IMR-90 (cell line): ENCODE data around the gene NTSR2. TPM values are rescaled to one million over a fixed set of nuclear protein-coding genes. Genes with fewer than 3 reads are reported as not detected.

Experiments used
- ATAC-seq: fragments of 200-7000 bp; cut with Tn5 transposase; 2 replicates; pipeline ENCODE4 v1.9.1; 2020; ENCODE audit warnings: low read depth, mild to moderate bottlenecking, moderate library complexity
- BruUV-seq: library from RNA; stranded (reverse); fragments of 400-500 nt; replicated peaks from 2 replicates; lab custom pipeline; 2021; lab: Mats Ljungman, UMichigan
- CTCF ChIA-PET: fragments of 300-600 bp; formaldehyde crosslinking; extraction: SDS; loops from one replicate; lab custom pipeline; 2021; ENCODE audit warnings: antibody characterized with exemption; lab: Yijun Ruan, JAX
- POLR2A ChIA-PET: fragments of 300-600 bp; sonication (Branson Sonifier 250); formaldehyde crosslinking; loops from one replicate; lab custom pipeline; 2022; ENCODE audit warnings: antibody characterized with exemption; ENCODE audit not compliant: unreplicated experiment; lab: Charles Lee
- DNase-seq: peaks from one replicate; pipeline ENCODE4 v3.0.0; 2013
- H2AFZ ChIP-seq: replicated peaks from 2 replicates; pipeline ENCODE3; 2013; ENCODE audit warnings: low read length, mild to moderate bottlenecking; ENCODE audit not compliant: poor library complexity
- H2AK5ac ChIP-seq: 2 replicates; pipeline ENCODE4 v1.6.1; 2013; ENCODE audit warnings: low read depth, low read length, inconsistent platforms
- H2AK9ac ChIP-seq: replicated peaks from 2 replicates; pipeline ENCODE3; 2013; ENCODE audit warnings: mild to moderate bottlenecking, low read depth, low read length, moderate library complexity; ENCODE audit not compliant: poor library complexity
- H2BK120ac ChIP-seq: 2 replicates; pipeline ENCODE4 v1.6.1; 2013; ENCODE audit warnings: low read depth, low read length, inconsistent platforms
- H2BK15ac ChIP-seq: 3 replicates; pipeline ENCODE4 v1.6.1; 2013; ENCODE audit warnings: low read depth, low read length, inconsistent platforms
- H2BK20ac ChIP-seq: 2 replicates; pipeline ENCODE4 v1.6.1; 2013; ENCODE audit warnings: low read depth, mild to moderate bottlenecking, inconsistent platforms, low read length, moderate library complexity
- H2BK5ac ChIP-seq: 2 replicates; pipeline ENCODE4 v1.6.1; 2013; ENCODE audit warnings: mild to moderate bottlenecking, low read depth, low read length, inconsistent platforms; ENCODE audit not compliant: poor library complexity, severe bottlenecking
- H3K14ac ChIP-seq: replicated peaks from 2 replicates; pipeline ENCODE4 v1.6.1; 2013; ENCODE audit warnings: low read depth, low read length, inconsistent platforms
- H3K18ac ChIP-seq: 2 replicates; pipeline ENCODE4 v1.6.1; 2013; ENCODE audit warnings: low read depth, low read length, control low read depth
- H3K23ac ChIP-seq: 2 replicates; pipeline ENCODE4 v1.6.1; 2013; ENCODE audit warnings: low read depth, low read length, inconsistent platforms
- H3K27ac ChIP-seq: 2 replicates; pipeline ENCODE4 v1.5.1; 2013; ENCODE audit warnings: mild to moderate bottlenecking, control low read depth, low read length; ENCODE audit not compliant: insufficient read depth
- H3K27me3 ChIP-seq: 2 replicates; pipeline ENCODE4 v1.6.1; 2013; ENCODE audit warnings: low read length; ENCODE audit not compliant: control insufficient read depth, insufficient read depth
- H3K36me3 ChIP-seq: 2 replicates; pipeline ENCODE4 v1.6.1; 2013; ENCODE audit warnings: low read length, mixed read lengths; ENCODE audit not compliant: control insufficient read depth, insufficient read depth
- H3K4ac ChIP-seq: 2 replicates; pipeline ENCODE4 v1.6.1; 2013; ENCODE audit warnings: low read depth, low read length, inconsistent platforms
- H3K4me1 ChIP-seq: 2 replicates; pipeline ENCODE4 v1.6.1; 2013; ENCODE audit warnings: low read length, mixed read lengths; ENCODE audit not compliant: control insufficient read depth, insufficient read depth
- H3K4me2 ChIP-seq: 2 replicates; pipeline ENCODE4 v1.6.1; 2013; ENCODE audit warnings: low read depth, mild to moderate bottlenecking, control low read depth, low read length, moderate library complexity
- H3K4me3 ChIP-seq: 2 replicates; pipeline ENCODE4 v1.5.1; 2013; ENCODE audit warnings: low read depth, mild to moderate bottlenecking, control low read depth, low read length, moderate library complexity; ENCODE audit not compliant: insufficient read depth
- H3K56ac ChIP-seq: 2 replicates; pipeline ENCODE4 v1.6.1; 2013; ENCODE audit warnings: low read length, inconsistent platforms; ENCODE audit not compliant: insufficient read depth; ENCODE audit errors: extremely low read depth
- H3K79me1 ChIP-seq, 2 experiments: 2 replicates each; pipeline ENCODE4 v1.6.1; 2013; ENCODE audit warnings: low read length in 2 of 2, inconsistent platforms in 1 of 2, low read depth in 1 of 2
- H3K9ac ChIP-seq: 2 replicates; pipeline ENCODE4 v1.6.1; 2013; ENCODE audit warnings: low read depth, low read length, control low read depth
- H3K9me1 ChIP-seq: 2 replicates; pipeline ENCODE4 v1.6.1; 2013; ENCODE audit warnings: low read length, inconsistent platforms; ENCODE audit not compliant: insufficient read depth
- H3K9me3 ChIP-seq: 2 replicates; pipeline ENCODE4 v1.6.1; 2013; ENCODE audit warnings: low read length; ENCODE audit not compliant: control insufficient read depth, insufficient read depth
- H4K20me1 ChIP-seq: 2 replicates; pipeline ENCODE4 v1.6.1; 2013; ENCODE audit warnings: low read length, inconsistent platforms; ENCODE audit not compliant: insufficient read depth
- H4K5ac ChIP-seq: 2 replicates; pipeline ENCODE4 v1.6.1; 2013; ENCODE audit warnings: mild to moderate bottlenecking, low read depth, low read length, control low read depth
- H4K8ac ChIP-seq, 2 experiments: 2 replicates each; pipeline ENCODE4 v1.6.1; 2013; ENCODE audit warnings: low read depth in 2 of 2, low read length in 2 of 2, control low read depth in 1 of 2, inconsistent platforms in 1 of 2
- H4K91ac ChIP-seq: 2 replicates; pipeline ENCODE4 v1.6.1; 2013; ENCODE audit warnings: low read depth, low read length, inconsistent platforms; ENCODE audit not compliant: insufficient read depth
- BHLHE40 ChIP-seq: fragments of 150-350 bp; IDR thresholded peaks from 2 replicates; pipeline ENCODE4 v1.6.1; 2016; ENCODE audit warnings: mild to moderate bottlenecking, low read depth, low read length
- CEBPB ChIP-seq: IDR thresholded peaks from 2 replicates; pipeline ENCODE4 v1.6.1; 2012; ENCODE audit warnings: low read depth, low read length, improper control_type of control experiment
- CHD1 ChIP-seq: IDR thresholded peaks from 2 replicates; pipeline ENCODE4 v1.6.1; 2012; ENCODE audit warnings: low read depth, low read length, improper control_type of control experiment
- ELK1 ChIP-seq: fragments of 150-350 bp; IDR thresholded peaks from 2 replicates; pipeline ENCODE4 v1.6.1; 2016; ENCODE audit warnings: low read depth, mild to moderate bottlenecking, low read length, moderate library complexity, borderline replicate concordance
- FOS ChIP-seq: fragments of 150-350 bp; IDR thresholded peaks from 2 replicates; pipeline ENCODE4 v1.6.1; 2016; ENCODE audit warnings: low read depth, low read length
- MAFK ChIP-seq: IDR thresholded peaks from 2 replicates; pipeline ENCODE4 v1.6.1; 2012; ENCODE audit warnings: low read depth, low read length, improper control_type of control experiment
- MAZ ChIP-seq: IDR thresholded peaks from 2 replicates; pipeline ENCODE4 v1.6.1; 2012; ENCODE audit warnings: low read depth, mild to moderate bottlenecking, low read length, improper control_type of control experiment, moderate library complexity, borderline replicate concordance
- MXI1 ChIP-seq: IDR thresholded peaks from 2 replicates; pipeline ENCODE4 v1.6.1; 2012; ENCODE audit warnings: low read depth, mild to moderate bottlenecking, low read length, moderate library complexity, borderline replicate concordance
- NFE2L2 ChIP-seq: fragments of 150-350 bp; IDR thresholded peaks from 2 replicates; pipeline ENCODE4 v1.6.1; 2016; ENCODE audit warnings: low read depth, mild to moderate bottlenecking, low read length
- POLR2A ChIP-seq: IDR thresholded peaks from 2 replicates; pipeline ENCODE4 v1.6.1; 2012; ENCODE audit warnings: mild to moderate bottlenecking, low read depth, low read length
- RAD21 ChIP-seq: IDR thresholded peaks from 2 replicates; pipeline ENCODE4 v1.6.1; 2012; ENCODE audit warnings: low read length, improper control_type of control experiment
- RCOR1 ChIP-seq: IDR thresholded peaks from 2 replicates; pipeline ENCODE4 v1.6.1; 2012; ENCODE audit warnings: mild to moderate bottlenecking, low read length, improper control_type of control experiment; ENCODE audit not compliant: insufficient replicate concordance
- RFX5 ChIP-seq: IDR thresholded peaks from 2 replicates; pipeline ENCODE4 v1.8.0; 2012; ENCODE audit warnings: low read depth, mild to moderate bottlenecking, low read length, moderate library complexity
- SMC3 ChIP-seq: fragments of 150-350 bp; IDR thresholded peaks from 2 replicates; pipeline ENCODE4 v1.6.1; 2016; ENCODE audit warnings: low read depth, mild to moderate bottlenecking, antibody characterized with exemption, low read length, moderate library complexity
- USF2 ChIP-seq: fragments of 150-350 bp; IDR thresholded peaks from 2 replicates; pipeline ENCODE4 v1.6.1; 2017; ENCODE audit warnings: mild to moderate bottlenecking, antibody characterized with exemption, low read length, low read depth
- WGBS, 2 experiments: methylation state at CpG; one replicate each; pipeline versions ENCODE4 v1.1.5 to v1.1.7; 2013; ENCODE audit warnings: missing lambda C conversion rate in 2 of 2; ENCODE audit not compliant: insufficient read length in 1 of 2; ENCODE audit errors: extremely low coverage in 2 of 2; 5-methylcytosine and 5-hydroxymethylcytosine counted together
- dilution Hi-C: fragments of 300-500 bp; cut with HindIII; formaldehyde crosslinking; loops from one replicate; pipeline ENCODE4 v1.14.3; 2018; ENCODE audit warnings: low sequenced_read_pairs; ENCODE audit not compliant: unreplicated experiment
- in situ Hi-C: fragments of 300-500 bp; cut with MboI; formaldehyde crosslinking; loops from 3 replicates; pipeline ENCODE4 v1.14.3; 2019; ENCODE audit warnings: low sequenced_read_pairs, inconsistent platforms, mixed read lengths
- intact Hi-C: fragments of 100-400 bp; cut with micrococcal nuclease; formaldehyde crosslinking; loops from 2 replicates; pipeline ENCODE4 v1.10.0; 2022
- polyA plus RNA-seq, 3 experiments: library from polyadenylated mRNA; depleted of rRNA; stranded (reverse); fragments of >200 nt; gene quantifications; 2 replicates each; pipeline ENCODE4 v1.2.3, GENCODE V29; 2012; ENCODE audit warnings: low replicate concordance in 1 of 3
- total RNA-seq: library from RNA; depleted of rRNA; stranded (reverse); fragments of >200 nt; gene quantifications from 2 replicates; pipeline ENCODE4 v1.2.3, GENCODE V29; 2012

The NTSR2 gene
- total and polyA plus RNA-seq, 2 of the 4 experiments (the other 2 are of a cell fraction) = not detected

GRCh38 chr2:11697103-11697871, 27.3 kb upstream of the NTSR2 start:
- H4K20me1 ChIP-seq = no peaks in the 10 kb centered on the region
- H2BK5ac ChIP-seq = peak overlapping the region; percentile 60
- H3K36me3 ChIP-seq = no peaks in the 10 kb centered on the region
- peak overlapping the region; percentile 7 to 60; a peak in 3 of 4 replicates for H4K8ac ChIP-seq
- peak overlapping the region; percentile 94 for H2AK9ac ChIP-seq
- no peak overlapping the region for H3K4me2 ChIP-seq
- H2BK120ac ChIP-seq = peak overlapping the region; percentile 85
- no TSS peak for BruUV-seq
- H4K5ac ChIP-seq = peak overlapping the region; percentile 10; the same call in 1 of the 2 replicates
- DNase-seq (peak; percentile 71), ATAC-seq (peak; percentile 56)
- peak overlapping the region; percentile 89 for H2AFZ ChIP-seq
- 62% methylated on average over 4 of the region's 16 CpGs; no CpG with 5 or more reads in 1 of the 2 experiments for WGBS, 2 experiments
- CTCF ChIA-PET = interaction anchor here (0.7 to 1.9 kb wide), 3 partner anchors 9 to 82 kb away, joined by 3 to 7 read pairs (median 5); no protein-coding TSS in a partner anchor
- dilution Hi-C loops = no loop called here
- H3K9me3 ChIP-seq = no peaks in the 10 kb centered on the region
- peaks cover 13% of the 10 kb centered on the region; the same call in 1 of the 2 replicates for H3K9me1 ChIP-seq
- H3K4me3 ChIP-seq = no peak overlapping the region
- peak overlapping the region; percentile 69; the same call in 1 of the 2 replicates for H2BK20ac ChIP-seq
- peak overlapping the region; percentile 74 for H3K4ac ChIP-seq
- in situ Hi-C loops = loop anchor here (5.0 kb wide), 1 partner anchor 45 kb away; no protein-coding TSS in a partner anchor
- H2AK5ac ChIP-seq = peak overlapping the region; percentile 74; the same call in 1 of the 2 replicates
- POLR2A ChIA-PET = no interaction called here
- no peak overlapping the region for H3K56ac ChIP-seq
- peak overlapping the region; percentile 59; the same call in 1 of the 2 replicates for H3K23ac ChIP-seq
- H3K4me1 ChIP-seq = peaks cover 21% of the 10 kb centered on the region
- no peaks in the 10 kb centered on the region for H3K79me1 ChIP-seq
- peak overlapping the region; percentile 16 for H3K27ac ChIP-seq
- peak overlapping the region; percentile 85 for H3K14ac ChIP-seq
- H4K91ac ChIP-seq = peak overlapping the region; percentile 54
- H3K18ac ChIP-seq = peak overlapping the region; percentile 6; the same call in 1 of the 2 replicates
- H3K9ac ChIP-seq = no peak overlapping the region
- H2BK15ac ChIP-seq = peak overlapping the region; percentile 47; the same call in 2 of the 3 replicates
- no peaks in the 10 kb centered on the region for H3K27me3 ChIP-seq
- intact Hi-C loops = no loop called here
- TF ChIP-seq ELK1 (no peak), MXI1 (no peak), NFE2L2 (peak; percentile 20; the same call in 1 of the 2 replicates), FOS (peak; percentile 39; the same call in 1 of the 2 replicates), POLR2A (no peak), MAZ (no peak), CHD1 (no peak), RCOR1 (no peak), SMC3 (no peak), BHLHE40 (peak; percentile 1; the same call in 1 of the 2 replicates), RFX5 (no peak), CEBPB (no peak), USF2 (no peak), RAD21 (no peak), MAFK (peak; percentile 59; the same call in 1 of the 2 replicates)
